ENCODE results near the gene ADAM19. TPM values are rescaled to one million over a fixed set of nuclear protein-coding genes. Genes with fewer than 3 reads are reported as not detected.
A peak's percentile ranks its signal among the peaks of the same experiment; 100 is the strongest.

ADAM19 gene
- polyA plus RNA-seq, 4 donors: 0.67 to 6.5 (median 2.2) TPM

DNA sequence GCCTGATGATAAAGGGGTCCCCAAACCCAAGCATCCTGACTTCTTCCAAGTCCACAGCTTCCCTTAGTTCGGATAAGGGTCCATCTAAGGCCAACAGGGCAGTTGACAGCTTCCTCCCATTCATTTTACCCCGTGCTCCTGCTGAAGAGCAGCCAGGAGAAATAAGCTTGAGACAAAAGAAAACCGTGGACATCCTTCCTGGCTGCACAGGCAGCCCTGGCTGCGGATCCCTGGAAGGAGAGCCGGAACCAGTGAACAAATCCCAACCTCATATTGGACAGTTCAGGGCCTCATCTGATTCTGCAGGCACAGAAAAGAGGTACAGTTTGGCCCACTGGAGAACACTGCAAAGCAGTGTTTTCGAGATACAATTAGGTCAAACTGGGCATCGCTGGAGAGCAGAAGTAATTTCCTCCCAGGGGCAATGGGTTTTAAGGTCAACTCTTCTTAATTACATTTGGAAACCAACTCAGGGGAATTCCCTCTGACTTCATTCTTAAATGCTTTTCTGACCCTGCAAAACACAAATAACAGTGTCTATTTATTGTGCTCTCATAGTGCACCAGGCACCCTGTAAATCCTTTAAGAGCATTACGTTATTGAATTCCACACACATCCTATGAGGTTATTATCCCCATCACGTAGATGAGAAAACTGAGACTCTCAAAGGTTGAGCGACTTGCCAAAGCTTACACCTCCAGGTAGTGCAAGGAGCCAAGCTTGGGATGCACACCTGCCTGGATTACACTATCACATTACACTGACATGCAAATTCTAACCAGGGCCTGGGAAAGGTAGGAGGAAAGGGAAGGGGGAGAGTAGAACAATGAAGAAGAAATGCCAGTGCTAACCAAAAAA lies 21.2 kb downstream of the ADAM19 start:
- Histone ChIP-seq H3K36me3 (ENCODE audit: control insufficient read depth in 3 of 3, insufficient read depth in 2 of 3, low read depth in 1 of 3, low read length in 3 of 3) (peaks cover 0 to 2% (median 0%) of the 10 kb centered on the region in 3 donors), H3K27ac (ENCODE audit: low read depth in 1 of 3, low read length in 2 of 3) (peak overlapping the region in 2 of 3 donors; percentile 2 to 80), H3K9me3 (ENCODE audit: control insufficient read depth in 2 of 2, insufficient read depth in 1 of 2, low read depth in 1 of 2, low read length in 1 of 2) (no peaks in the 10 kb centered on the region), H3K4me1 (ENCODE audit: control insufficient read depth in 3 of 3, insufficient read depth in 2 of 3, low read depth in 1 of 3, low read length in 2 of 3) (peaks cover 0 to 12% (median 3%) of the 10 kb centered on the region in 3 donors), H3K4me3 (ENCODE audit: low read depth in 1 of 3, low read length in 3 of 3) (no peak overlapping the region), H3K27me3 (ENCODE audit: control insufficient read depth in 3 of 3, insufficient read depth in 3 of 3, low read length in 3 of 3) (no peaks in the 10 kb centered on the region)
- DNase-seq (no peak), FAIRE-seq (no peak)
- 60 to 78% (median 60%) methylated on average over 10 of the region's 10 CpGs for WGBS, 3 donors

GRCh38 chr5:157552650-157553049 lies 22.9 kb downstream of the ADAM19 start:
- WGBS, 3 donors: 81 to 100% (median 100%) methylated on average over 1 of the region's 1 CpG
- DNase-seq (no peak), FAIRE-seq (no peak)
- Histone ChIP-seq H3K4me3 (ENCODE audit: low read depth in 1 of 3, low read length in 3 of 3) (no peak overlapping the region), H3K27me3 (ENCODE audit: control insufficient read depth in 3 of 3, insufficient read depth in 3 of 3, low read length in 3 of 3) (no peaks in the 10 kb centered on the region), H3K4me1 (ENCODE audit: control insufficient read depth in 3 of 3, insufficient read depth in 2 of 3, low read depth in 1 of 3, low read length in 2 of 3) (peaks cover 0 to 22% (median 3%) of the 10 kb centered on the region in 3 donors), H3K9me3 (ENCODE audit: control insufficient read depth in 2 of 2, insufficient read depth in 1 of 2, low read depth in 1 of 2, low read length in 1 of 2) (no peaks in the 10 kb centered on the region), H3K27ac (ENCODE audit: low read depth in 1 of 3, low read length in 2 of 3) (no peak overlapping the region), H3K36me3 (ENCODE audit: control insufficient read depth in 3 of 3, insufficient read depth in 2 of 3, low read depth in 1 of 3, low read length in 3 of 3) (peaks cover 0 to 2% (median 0%) of the 10 kb centered on the region in 3 donors)

- Histone ChIP-seq H3K4me3 (ENCODE audit: low read depth in 1 of 3, low read length in 3 of 3) (no peak overlapping the region), H3K4me1 (ENCODE audit: control insufficient read depth in 3 of 3, insufficient read depth in 2 of 3, low read depth in 1 of 3, low read length in 2 of 3) (peaks cover 0 to 31% (median 3%) of the 10 kb centered on the region in 3 donors), H3K27me3 (ENCODE audit: control insufficient read depth in 3 of 3, insufficient read depth in 3 of 3, low read length in 3 of 3) (no peaks in the 10 kb centered on the region), H3K9me3 (ENCODE audit: control insufficient read depth in 2 of 2, insufficient read depth in 1 of 2, low read depth in 1 of 2, low read length in 1 of 2) (no peaks in the 10 kb centered on the region), H3K36me3 (ENCODE audit: control insufficient read depth in 3 of 3, insufficient read depth in 2 of 3, low read depth in 1 of 3, low read length in 3 of 3) (peaks cover 0 to 7% (median 0%) of the 10 kb centered on the region in 3 donors), H3K27ac (ENCODE audit: low read depth in 1 of 3, low read length in 2 of 3) (no peak overlapping the region)
- DNase-seq (no peak), FAIRE-seq (no peak)
- 55 to 67% (median 61%) methylated on average over 4 of the region's 4 CpGs for WGBS, 3 donors
Observed at GRCh38 chr5:157550663-157551062, 24.9 kb downstream of the ADAM19 start.

- H3K4me1 ChIP-seq (ENCODE audit: control insufficient read depth in 3 of 3, insufficient read depth in 2 of 3, low read depth in 1 of 3, low read length in 2 of 3): peaks cover 0 to 31% (median 3%) of the 10 kb centered on the region in 3 donors
- WGBS, 3 donors: 68 to 78% (median 74%) methylated on average over 5 of the region's 5 CpGs
- H3K36me3 ChIP-seq (ENCODE audit: control insufficient read depth in 3 of 3, insufficient read depth in 2 of 3, low read depth in 1 of 3, low read length in 3 of 3): peaks cover 0 to 7% (median 0%) of the 10 kb centered on the region in 3 donors
- H3K27me3 ChIP-seq (ENCODE audit: control insufficient read depth in 3 of 3, insufficient read depth in 3 of 3, low read length in 3 of 3): no peaks in the 10 kb centered on the region
- H3K4me3 ChIP-seq (ENCODE audit: low read depth in 1 of 3, low read length in 3 of 3): no peak overlapping the region
- no peak for DNase-seq
- no peaks in the 10 kb centered on the region for H3K9me3 ChIP-seq (ENCODE audit: control insufficient read depth in 2 of 2, insufficient read depth in 1 of 2, low read depth in 1 of 2, low read length in 1 of 2)
- FAIRE-seq: no peak
- peak overlapping the region in 1 of 3 donors; percentile 75 for H3K27ac ChIP-seq (ENCODE audit: low read depth in 1 of 3, low read length in 2 of 3)
Observed at GRCh38 chr5:157549954-157550549, 25.5 kb downstream of the ADAM19 start.

DNA sequence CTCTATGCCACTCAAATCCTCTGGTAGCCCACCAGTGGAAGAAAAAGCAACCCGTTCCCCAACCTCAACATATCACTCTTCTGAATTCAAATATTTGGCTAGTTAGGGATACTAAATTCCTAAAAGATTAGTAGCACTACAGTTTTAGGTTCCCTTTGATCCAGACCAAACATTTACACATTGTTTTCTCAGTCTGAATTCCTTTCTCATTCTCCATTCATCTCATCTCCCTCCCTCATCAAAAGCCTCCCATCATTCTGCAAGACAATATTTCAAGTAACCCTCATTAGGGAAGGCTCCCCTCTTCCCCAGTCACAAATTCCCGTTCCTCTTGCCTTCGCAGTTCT lies 26.3 kb downstream of the ADAM19 start:
- Histone ChIP-seq H3K27ac (ENCODE audit: low read depth in 1 of 3, low read length in 2 of 3) (peak overlapping the region in 1 of 3 donors; percentile 76), H3K36me3 (ENCODE audit: control insufficient read depth in 3 of 3, insufficient read depth in 2 of 3, low read depth in 1 of 3, low read length in 3 of 3) (peaks cover 0 to 7% (median 0%) of the 10 kb centered on the region in 3 donors), H3K27me3 (ENCODE audit: control insufficient read depth in 3 of 3, insufficient read depth in 3 of 3, low read length in 3 of 3) (no peaks in the 10 kb centered on the region), H3K9me3 (ENCODE audit: control insufficient read depth in 2 of 2, insufficient read depth in 1 of 2, low read depth in 1 of 2, low read length in 1 of 2) (no peaks in the 10 kb centered on the region), H3K4me1 (ENCODE audit: control insufficient read depth in 3 of 3, insufficient read depth in 2 of 3, low read depth in 1 of 3, low read length in 2 of 3) (peaks cover 0 to 26% (median 2%) of the 10 kb centered on the region in 3 donors), H3K4me3 (ENCODE audit: low read depth in 1 of 3, low read length in 3 of 3) (no peak overlapping the region)
- no peak for FAIRE-seq
- DNase-seq: no peak
- WGBS, 3 donors: 73 to 83% (median 81%) methylated on average over 3 of the region's 3 CpGs

GRCh38 chr5:157548513-157549282 lies 26.9 kb downstream of the ADAM19 start:
- no peaks in the 10 kb centered on the region for H3K27me3 ChIP-seq (ENCODE audit: control insufficient read depth in 3 of 3, insufficient read depth in 3 of 3, low read length in 3 of 3)
- peaks cover 0 to 7% (median 0%) of the 10 kb centered on the region in 3 donors for H3K36me3 ChIP-seq (ENCODE audit: control insufficient read depth in 3 of 3, insufficient read depth in 2 of 3, low read depth in 1 of 3, low read length in 3 of 3)
- H3K4me3 ChIP-seq (ENCODE audit: low read depth in 1 of 3, low read length in 3 of 3): no peak overlapping the region
- peak overlapping the region in 1 of 3 donors; percentile 76 for H3K27ac ChIP-seq (ENCODE audit: low read depth in 1 of 3, low read length in 2 of 3)
- H3K9me3 ChIP-seq (ENCODE audit: control insufficient read depth in 2 of 2, insufficient read depth in 1 of 2, low read depth in 1 of 2, low read length in 1 of 2): no peaks in the 10 kb centered on the region
- WGBS, 3 donors: 77 to 89% (median 83%) methylated on average over 4 of the region's 4 CpGs
- peaks cover 0 to 26% (median 3%) of the 10 kb centered on the region in 3 donors for H3K4me1 ChIP-seq (ENCODE audit: control insufficient read depth in 3 of 3, insufficient read depth in 2 of 3, low read depth in 1 of 3, low read length in 2 of 3)
- FAIRE-seq (no peak), DNase-seq (no peak)

GRCh38 chr5:157547941-157548512 lies 27.5 kb downstream of the ADAM19 start:
- Histone ChIP-seq H3K36me3 (ENCODE audit: control insufficient read depth in 3 of 3, insufficient read depth in 2 of 3, low read depth in 1 of 3, low read length in 3 of 3) (peaks cover 0 to 7% (median 0%) of the 10 kb centered on the region in 3 donors), H3K4me1 (ENCODE audit: control insufficient read depth in 3 of 3, insufficient read depth in 2 of 3, low read depth in 1 of 3, low read length in 2 of 3) (peaks cover 0 to 26% (median 3%) of the 10 kb centered on the region in 3 donors), H3K27ac (ENCODE audit: low read depth in 1 of 3, low read length in 2 of 3) (peak overlapping the region in 1 of 3 donors; percentile 76), H3K4me3 (ENCODE audit: low read depth in 1 of 3, low read length in 3 of 3) (no peak overlapping the region), H3K27me3 (ENCODE audit: control insufficient read depth in 3 of 3, insufficient read depth in 3 of 3, low read length in 3 of 3) (no peaks in the 10 kb centered on the region), H3K9me3 (ENCODE audit: control insufficient read depth in 2 of 2, insufficient read depth in 1 of 2, low read depth in 1 of 2, low read length in 1 of 2) (no peaks in the 10 kb centered on the region)
- FAIRE-seq (no peak), DNase-seq (no peak)
- 68 to 81% (median 73%) methylated on average over 3 of the region's 3 CpGs for WGBS, 3 donors

Data from small intestine (tissue), 7 donors.